IMR-90 (cell line): ENCODE results near the gene DUSP8.

Experiments
- NFE2L2 ChIP-seq: fragments of 150-350 bp; IDR thresholded peaks from 2 replicates; pipeline ENCODE4 v1.6.1; 2016; ENCODE audit warnings: low read depth, mild to moderate bottlenecking, low read length
- POLR2A ChIP-seq: IDR thresholded peaks from 2 replicates; pipeline ENCODE4 v1.6.1; 2012; ENCODE audit warnings: mild to moderate bottlenecking, low read depth, low read length
- RFX5 ChIP-seq: IDR thresholded peaks from 2 replicates; pipeline ENCODE4 v1.8.0; 2012; ENCODE audit warnings: low read depth, mild to moderate bottlenecking, low read length, moderate library complexity
- TF ChIP-seq, protein P1 (sequence below): conservative IDR thresholded peaks from 2 replicates; pipeline ENCODE4 v1.5.1; 2012; ENCODE audit warnings: mild to moderate bottlenecking, low read depth, low read length, improper control_type of control experiment

DNA sequence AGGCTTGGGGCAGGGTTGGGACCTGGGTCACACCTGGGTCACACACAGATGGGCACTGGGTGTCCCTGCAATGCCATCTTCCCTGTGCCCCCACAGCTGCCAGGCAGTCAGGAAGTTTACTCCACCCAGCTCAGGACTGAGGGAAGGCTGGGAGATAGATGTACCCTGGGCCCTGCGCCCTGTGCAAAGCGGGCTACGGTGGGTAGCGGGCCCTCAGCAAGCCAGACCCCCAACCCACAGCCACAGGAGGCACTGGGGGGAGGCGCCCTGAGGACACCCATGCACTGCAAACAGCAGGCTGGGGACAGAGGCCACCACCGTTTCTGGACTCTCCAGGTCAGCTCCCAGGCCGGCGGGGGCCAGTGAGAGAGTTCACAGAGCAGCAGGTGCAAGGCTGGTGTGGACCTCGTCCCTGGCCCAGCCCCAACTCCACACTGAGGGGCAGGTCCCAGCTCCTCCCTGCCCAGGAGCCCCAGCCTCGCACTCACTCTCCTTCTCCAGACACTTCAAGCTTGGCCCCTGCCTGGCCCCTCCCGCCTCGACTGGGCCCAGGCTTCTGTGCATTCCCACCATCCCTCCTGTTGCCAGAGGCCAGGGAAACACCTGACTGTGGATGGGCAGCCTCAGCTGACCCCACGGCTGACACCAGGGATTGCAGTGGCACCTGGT lies 4.9 kb downstream of the DUSP8 start:
- TF ChIP-seq, protein P1, sequence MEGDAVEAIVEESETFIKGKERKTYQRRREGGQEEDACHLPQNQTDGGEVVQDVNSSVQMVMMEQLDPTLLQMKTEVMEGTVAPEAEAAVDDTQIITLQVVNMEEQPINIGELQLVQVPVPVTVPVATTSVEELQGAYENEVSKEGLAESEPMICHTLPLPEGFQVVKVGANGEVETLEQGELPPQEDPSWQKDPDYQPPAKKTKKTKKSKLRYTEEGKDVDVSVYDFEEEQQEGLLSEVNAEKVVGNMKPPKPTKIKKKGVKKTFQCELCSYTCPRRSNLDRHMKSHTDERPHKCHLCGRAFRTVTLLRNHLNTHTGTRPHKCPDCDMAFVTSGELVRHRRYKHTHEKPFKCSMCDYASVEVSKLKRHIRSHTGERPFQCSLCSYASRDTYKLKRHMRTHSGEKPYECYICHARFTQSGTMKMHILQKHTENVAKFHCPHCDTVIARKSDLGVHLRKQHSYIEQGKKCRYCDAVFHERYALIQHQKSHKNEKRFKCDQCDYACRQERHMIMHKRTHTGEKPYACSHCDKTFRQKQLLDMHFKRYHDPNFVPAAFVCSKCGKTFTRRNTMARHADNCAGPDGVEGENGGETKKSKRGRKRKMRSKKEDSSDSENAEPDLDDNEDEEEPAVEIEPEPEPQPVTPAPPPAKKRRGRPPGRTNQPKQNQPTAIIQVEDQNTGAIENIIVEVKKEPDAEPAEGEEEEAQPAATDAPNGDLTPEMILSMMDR: no peak
- TF ChIP-seq NFE2L2: no peak
- TF ChIP-seq RFX5: no peak
- TF ChIP-seq POLR2A: no peak
